Astrocyte (in vitro differentiated cells and primary cell): ENCODE data around the gene C1orf167. TPM values are rescaled to one million over a fixed set of nuclear protein-coding genes. Genes with fewer than 3 reads are reported as not detected.
A peak's percentile ranks its signal among the peaks of the same experiment; 100 is the strongest.

Experiments
- DNase-seq: peaks from one replicate; pipeline ENCODE4 v3.0.0-alpha.2; 2010; ENCODE audit warnings: low read depth
- FAIRE-seq: peaks from 2 replicates; lab custom pipeline; 2011; peaks lifted over from hg19 to GRCh38; lab: Jason Lieb, UNC
- H2AFZ ChIP-seq: 2 replicates; pipeline ENCODE4 v1.6.0; 2012; ENCODE audit warnings: low read depth, low read length, inconsistent platforms
- H3K27ac ChIP-seq: 2 replicates; pipeline ENCODE4 v1.5.1; 2011; ENCODE audit warnings: low read depth, low read length, inconsistent platforms
- H3K27me3 ChIP-seq: 2 replicates; pipeline ENCODE4 v1.6.0; 2011; ENCODE audit warnings: low read length, inconsistent platforms; ENCODE audit not compliant: insufficient read depth
- H3K36me3 ChIP-seq: 2 replicates; pipeline ENCODE4 v1.5.1; 2011; ENCODE audit warnings: low read length, inconsistent platforms; ENCODE audit not compliant: insufficient read depth
- H3K4me1 ChIP-seq: 2 replicates; pipeline ENCODE4 v1.5.1; 2011; ENCODE audit warnings: low read length, inconsistent platforms; ENCODE audit not compliant: insufficient read depth
- H3K4me2 ChIP-seq: 2 replicates; pipeline ENCODE4 v1.6.0; 2012; ENCODE audit warnings: low read length, inconsistent platforms
- H3K4me3 ChIP-seq: 2 replicates; pipeline ENCODE4 v1.5.1; 2011; ENCODE audit warnings: low read depth, mild to moderate bottlenecking, low read length, inconsistent platforms; ENCODE audit not compliant: insufficient read depth
- H3K79me2 ChIP-seq: 2 replicates; pipeline ENCODE4 v1.6.0; 2012; ENCODE audit warnings: mild to moderate bottlenecking, low read length, inconsistent platforms; ENCODE audit not compliant: insufficient read depth
- H3K9ac ChIP-seq: 2 replicates; pipeline ENCODE4 v1.6.0; 2012; ENCODE audit warnings: mild to moderate bottlenecking, low read length, inconsistent platforms
- H3K9me3 ChIP-seq: 2 replicates; pipeline ENCODE4 v1.5.1; 2012; ENCODE audit warnings: low read depth, mild to moderate bottlenecking, low read length, inconsistent platforms; ENCODE audit not compliant: insufficient read depth
- H4K20me1 ChIP-seq: 2 replicates; pipeline ENCODE4 v1.6.0; 2012; ENCODE audit warnings: low read length, inconsistent platforms; ENCODE audit not compliant: insufficient read depth
- H3K27ac Mint-ChIP-seq: one replicate; pipeline ENCODE4 v1.8.0; 2021; ENCODE audit warnings: mild to moderate bottlenecking, mixed read lengths; ENCODE audit not compliant: unreplicated experiment
- H3K27me3 Mint-ChIP-seq: one replicate; pipeline ENCODE4 v1.8.0; 2021; ENCODE audit warnings: low read depth, mixed read lengths; ENCODE audit not compliant: unreplicated experiment
- H3K36me3 Mint-ChIP-seq: one replicate; pipeline ENCODE4 v1.8.0; 2021; ENCODE audit warnings: low read depth, mixed read lengths; ENCODE audit not compliant: unreplicated experiment
- H3K4me1 Mint-ChIP-seq: one replicate; pipeline ENCODE4 v1.8.0; 2021; ENCODE audit warnings: low read depth, mixed read lengths; ENCODE audit not compliant: unreplicated experiment
- H3K4me3 Mint-ChIP-seq: one replicate; pipeline ENCODE4 v1.8.0; 2021; ENCODE audit warnings: mild to moderate bottlenecking, moderate library complexity, mixed read lengths; ENCODE audit not compliant: unreplicated experiment
- H3K9me3 Mint-ChIP-seq: one replicate; pipeline ENCODE4 v1.8.0; 2021; ENCODE audit warnings: mild to moderate bottlenecking, mixed read lengths; ENCODE audit not compliant: unreplicated experiment
- EZH2 ChIP-seq: IDR thresholded peaks from 2 replicates; pipeline ENCODE4 v1.6.1; 2012; ENCODE audit warnings: mild to moderate bottlenecking, low read length, inconsistent platforms; ENCODE audit not compliant: insufficient read depth
- total RNA-seq: library from RNA; stranded (reverse); gene quantifications from 2 replicates; pipeline ENCODE4 v1.2.1, GENCODE V29; 2021
- TF ChIP-seq, protein P1 (sequence below): IDR thresholded peaks from 2 replicates; pipeline ENCODE4 v1.5.1; 2011; ENCODE audit warnings: low read depth, mild to moderate bottlenecking, inconsistent platforms, low read length, moderate library complexity; ENCODE audit not compliant: insufficient read depth

C1orf167 gene
- total RNA-seq, 1 donor from 2014 or later, result not detected

DNA sequence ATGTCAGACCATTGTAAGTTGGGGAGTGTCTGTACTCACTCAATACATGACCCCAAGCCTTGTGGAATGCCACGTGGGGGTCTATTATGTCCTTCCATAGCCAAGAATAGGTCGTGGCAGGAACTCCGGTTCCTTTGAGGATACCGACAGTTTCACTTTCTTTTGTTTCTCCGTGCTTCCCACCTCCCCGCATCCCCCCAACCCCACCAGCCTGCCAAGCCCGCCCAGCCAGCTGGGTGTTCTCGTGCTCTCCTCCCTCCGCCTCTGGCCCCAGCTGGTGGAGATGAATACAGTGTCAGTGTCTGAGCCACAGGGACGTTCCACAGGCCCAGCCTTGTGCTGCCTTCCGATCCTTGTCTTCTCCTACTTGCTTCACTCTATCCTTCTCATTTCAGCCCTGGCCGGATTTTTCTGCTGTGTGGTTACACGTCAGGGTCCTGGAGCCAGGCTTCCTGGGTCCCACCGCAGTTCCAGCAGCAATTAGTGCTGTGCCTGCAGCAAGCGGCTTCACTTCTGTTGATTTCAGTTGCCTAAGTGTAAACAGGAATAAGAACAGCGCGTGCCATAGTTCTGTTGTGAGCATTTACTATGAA lies 30.2 kb upstream of the C1orf167 start:
- no peak overlapping the region for H3K4me3 ChIP-seq

DNA sequence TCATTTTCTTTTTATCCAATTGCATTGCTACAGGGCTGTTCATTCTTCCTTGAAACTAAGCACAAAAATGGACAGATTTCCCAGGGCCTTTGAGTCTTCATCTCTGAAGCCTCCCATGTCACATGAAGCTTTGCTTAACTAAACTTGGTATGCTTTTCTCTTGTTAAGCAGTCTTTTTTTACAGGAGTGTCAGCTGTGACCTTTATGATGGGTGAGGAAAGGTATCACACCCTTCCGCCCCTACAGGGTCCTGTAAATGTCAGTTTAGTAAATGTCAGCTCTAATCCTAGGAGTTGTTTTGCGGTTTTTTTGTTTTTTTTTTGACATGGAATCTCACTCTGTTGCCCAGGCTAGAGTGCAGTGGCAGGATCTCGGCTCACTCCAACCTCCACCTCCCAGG lies 28.7 kb upstream of the C1orf167 start:
- no peak overlapping the region for H3K4me3 Mint-ChIP-seq

More for the DNA sequence above, 30.2 kb upstream of the C1orf167 start:
- Histone ChIP-seq H3K27ac (no peak overlapping the region), H3K79me2 (no peaks in the 10 kb centered on the region), H2AFZ (peak overlapping the region; percentile 89), H3K9me3 (no peaks in the 10 kb centered on the region), H3K4me1 (peaks cover 27% of the 10 kb centered on the region), H4K20me1 (no peaks in the 10 kb centered on the region), H3K36me3 (no peaks in the 10 kb centered on the region), H3K9ac (peak overlapping the region; percentile 49), H3K27me3 (no peaks in the 10 kb centered on the region), H3K4me2 (peak overlapping the region; percentile 80)
- Mint-ChIP-seq H3K9me3 (no peaks in the 10 kb centered on the region), H3K4me3 (peak overlapping the region; percentile 60), H3K27me3 (no peaks in the 10 kb centered on the region), H3K4me1 (peaks cover 23% of the 10 kb centered on the region), H3K36me3 (no peaks in the 10 kb centered on the region), H3K27ac (peak overlapping the region; percentile 98)
- DNase-seq (peak; percentile 38), FAIRE-seq (no peak)
- TF ChIP-seq, protein P1, sequence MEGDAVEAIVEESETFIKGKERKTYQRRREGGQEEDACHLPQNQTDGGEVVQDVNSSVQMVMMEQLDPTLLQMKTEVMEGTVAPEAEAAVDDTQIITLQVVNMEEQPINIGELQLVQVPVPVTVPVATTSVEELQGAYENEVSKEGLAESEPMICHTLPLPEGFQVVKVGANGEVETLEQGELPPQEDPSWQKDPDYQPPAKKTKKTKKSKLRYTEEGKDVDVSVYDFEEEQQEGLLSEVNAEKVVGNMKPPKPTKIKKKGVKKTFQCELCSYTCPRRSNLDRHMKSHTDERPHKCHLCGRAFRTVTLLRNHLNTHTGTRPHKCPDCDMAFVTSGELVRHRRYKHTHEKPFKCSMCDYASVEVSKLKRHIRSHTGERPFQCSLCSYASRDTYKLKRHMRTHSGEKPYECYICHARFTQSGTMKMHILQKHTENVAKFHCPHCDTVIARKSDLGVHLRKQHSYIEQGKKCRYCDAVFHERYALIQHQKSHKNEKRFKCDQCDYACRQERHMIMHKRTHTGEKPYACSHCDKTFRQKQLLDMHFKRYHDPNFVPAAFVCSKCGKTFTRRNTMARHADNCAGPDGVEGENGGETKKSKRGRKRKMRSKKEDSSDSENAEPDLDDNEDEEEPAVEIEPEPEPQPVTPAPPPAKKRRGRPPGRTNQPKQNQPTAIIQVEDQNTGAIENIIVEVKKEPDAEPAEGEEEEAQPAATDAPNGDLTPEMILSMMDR, result no peak
- TF ChIP-seq EZH2, result no peak

DNA sequence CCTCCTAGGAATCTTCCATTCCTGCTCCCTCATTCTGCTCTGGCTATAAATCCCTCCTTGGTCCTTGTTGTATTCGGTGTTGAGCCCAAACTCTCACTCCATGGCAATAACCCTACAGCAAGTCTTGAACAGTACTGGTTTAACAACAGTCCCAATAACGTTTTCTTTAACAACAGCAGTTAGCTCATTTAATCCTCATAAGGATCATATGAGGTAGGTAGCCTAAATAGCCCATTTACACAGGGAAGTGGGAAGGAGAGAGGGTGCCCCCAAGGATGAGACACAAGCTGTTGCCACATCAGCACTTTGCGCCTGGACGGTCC lies 26.5 kb upstream of the C1orf167 start:
- Histone ChIP-seq H3K27me3 (no peaks in the 10 kb centered on the region), H3K9ac (peak overlapping the region; percentile 85), H3K4me1 (peaks cover 26% of the 10 kb centered on the region), H2AFZ (peak overlapping the region; percentile 93), H4K20me1 (no peaks in the 10 kb centered on the region), H3K27ac (no peak overlapping the region), H3K79me2 (peaks cover 2% of the 10 kb centered on the region), H3K4me3 (peak overlapping the region; percentile 81), H3K9me3 (no peaks in the 10 kb centered on the region), H3K4me2 (peak overlapping the region; percentile 94), H3K36me3 (no peaks in the 10 kb centered on the region)
- Mint-ChIP-seq H3K27ac (no peak overlapping the region), H3K9me3 (no peaks in the 10 kb centered on the region), H3K4me1 (peaks cover 17% of the 10 kb centered on the region), H3K27me3 (peaks cover 3% of the 10 kb centered on the region), H3K36me3 (peaks cover 3% of the 10 kb centered on the region), H3K4me3 (peak overlapping the region; percentile 89)
- TF ChIP-seq, protein P1, result no peak
- no peak for TF ChIP-seq EZH2
- FAIRE-seq (no peak), DNase-seq (no peak)

More for the DNA sequence above, 28.7 kb upstream of the C1orf167 start:
- Mint-ChIP-seq H3K27me3 (no peaks in the 10 kb centered on the region), H3K36me3 (peaks cover 1% of the 10 kb centered on the region), H3K9me3 (no peaks in the 10 kb centered on the region), H3K4me1 (peaks cover 27% of the 10 kb centered on the region), H3K27ac (no peak overlapping the region)
- TF ChIP-seq, protein P1, result no peak
- TF ChIP-seq EZH2, result no peak
- H3K36me3 ChIP-seq, result no peaks in the 10 kb centered on the region
- H3K4me1 ChIP-seq, result peaks cover 35% of the 10 kb centered on the region
- H3K9me3 ChIP-seq, result no peaks in the 10 kb centered on the region
- H4K20me1 ChIP-seq, result no peaks in the 10 kb centered on the region
- H3K9ac ChIP-seq, result no peak overlapping the region
- no peak overlapping the region for H3K4me2 ChIP-seq
- H2AFZ ChIP-seq, result no peak overlapping the region
- FAIRE-seq (no peak), DNase-seq (no peak)
- no peaks in the 10 kb centered on the region for H3K27me3 ChIP-seq
- H3K79me2 ChIP-seq, result peaks cover 2% of the 10 kb centered on the region
- H3K4me3 ChIP-seq, result no peak overlapping the region
- no peak overlapping the region for H3K27ac ChIP-seq
